Stimulated activated naive CD4-positive, alpha-beta T cell (primary cell): ENCODE measurements around the gene PRAC1.

Experiments
- DNase-seq, 6 experiments: peaks; one replicate each; lab custom pipeline; 2025; lab: John Stamatoyannopoulos, UW

The PRAC1 gene

GRCh38 chr17:48747445-48748363 lies 25.4 kb upstream of the PRAC1 start:
- DNase-seq, result no peak

DNA sequence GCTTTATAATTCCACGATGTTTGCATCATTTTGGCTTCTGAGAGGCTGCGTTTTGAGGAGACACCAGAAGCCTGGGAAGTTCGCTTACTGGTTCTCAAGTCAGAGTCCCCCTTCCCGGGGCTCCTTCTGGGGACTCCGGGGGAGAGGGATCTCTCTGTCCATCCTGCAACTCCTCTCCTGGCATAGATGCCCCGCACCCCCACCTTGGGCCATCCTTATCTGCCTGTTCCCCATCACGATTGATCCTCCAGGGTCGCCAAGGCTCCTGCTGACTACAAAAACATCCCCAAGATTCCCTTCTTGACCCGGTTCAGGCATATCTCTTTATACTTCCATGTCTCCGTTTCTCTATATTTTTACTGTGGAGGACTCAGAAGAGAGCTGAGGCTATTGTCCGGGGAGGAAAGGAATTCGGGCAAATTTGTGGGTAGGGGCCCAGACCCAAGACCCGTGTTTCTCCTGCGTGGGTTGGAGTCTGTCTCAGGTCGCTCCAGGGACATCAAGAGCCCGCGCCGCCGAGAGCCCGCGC lies 24.7 kb upstream of the PRAC1 start:
- DNase-seq, result no peak

GRCh38 chr17:48745381-48746275 lies 23.3 kb upstream of the PRAC1 start:
- no peak for DNase-seq

DNA sequence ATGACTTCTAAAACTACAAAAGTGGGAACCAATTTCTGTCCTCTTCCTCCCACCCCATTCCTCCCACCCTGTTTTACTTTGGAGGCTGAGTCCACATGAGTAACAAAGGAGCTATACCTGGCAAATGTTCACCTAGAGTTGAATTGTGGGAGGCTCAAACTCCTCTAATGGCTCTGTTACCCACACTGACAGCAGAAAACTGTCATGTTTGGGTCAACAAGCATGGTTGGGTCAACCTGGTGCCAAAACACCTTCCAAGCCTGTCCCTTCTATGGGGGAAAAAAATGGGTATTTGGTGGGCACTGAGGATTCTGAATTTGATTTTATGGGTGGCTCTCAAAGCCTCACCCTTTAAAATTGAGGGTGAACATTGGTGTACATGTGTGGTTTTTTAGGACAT lies 18.2 kb upstream of the PRAC1 start:
- no peak for DNase-seq

DNA sequence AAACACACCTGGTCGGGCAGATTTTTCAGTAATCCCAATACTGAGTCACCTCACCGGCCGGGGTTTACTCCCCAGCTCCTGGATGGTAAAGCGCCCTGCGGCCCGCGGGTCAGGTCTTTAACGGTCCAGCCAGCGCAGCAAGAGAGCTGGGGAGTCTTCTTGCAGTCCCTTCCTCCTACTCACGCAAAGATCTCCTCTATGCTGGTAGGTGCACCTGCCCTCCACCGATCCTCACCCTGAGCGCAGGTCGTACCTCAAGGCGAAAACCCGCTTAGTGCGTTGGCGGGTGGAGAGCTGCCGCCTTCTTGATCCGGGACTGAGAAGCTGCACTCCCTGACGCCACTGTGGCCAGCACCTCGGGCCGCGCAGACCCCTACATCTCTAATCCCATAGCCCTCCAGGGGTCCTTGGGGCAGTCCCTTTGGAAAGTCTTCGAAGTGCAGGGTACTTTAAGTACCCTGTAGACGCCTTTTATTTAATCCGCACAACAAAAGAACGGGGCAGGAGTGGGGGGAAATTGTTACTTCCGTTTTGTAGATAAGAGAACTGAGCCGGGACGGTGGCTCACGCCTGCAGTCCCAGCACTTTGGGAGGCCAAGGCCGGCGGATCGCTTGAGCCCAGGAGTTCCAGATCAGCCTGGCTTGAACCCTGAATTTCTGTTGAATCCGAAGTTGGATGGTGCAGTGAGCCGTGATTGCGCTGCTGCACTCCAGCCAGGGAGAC lies 16.6 kb upstream of the PRAC1 start:
- no peak for DNase-seq

DNA sequence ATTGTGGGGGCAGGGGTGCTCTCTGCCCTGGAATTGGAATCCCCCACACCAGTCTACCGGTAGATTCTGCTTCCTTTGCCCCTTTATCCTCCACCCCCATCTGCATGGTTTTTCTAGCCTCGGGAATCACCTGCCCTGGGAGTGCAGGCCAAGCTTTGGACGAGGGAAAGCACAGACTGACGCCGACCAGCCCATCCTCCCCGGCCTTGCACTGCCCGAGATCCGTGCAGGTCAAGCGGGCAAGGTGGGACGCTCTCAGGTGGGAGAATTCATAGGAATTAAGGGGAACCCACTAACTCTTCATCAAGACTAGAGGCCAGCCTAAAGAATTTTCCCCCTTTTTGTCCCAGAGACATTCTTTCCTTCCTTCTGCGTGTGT lies 16.1 kb upstream of the PRAC1 start:
- no peak for DNase-seq

DNA sequence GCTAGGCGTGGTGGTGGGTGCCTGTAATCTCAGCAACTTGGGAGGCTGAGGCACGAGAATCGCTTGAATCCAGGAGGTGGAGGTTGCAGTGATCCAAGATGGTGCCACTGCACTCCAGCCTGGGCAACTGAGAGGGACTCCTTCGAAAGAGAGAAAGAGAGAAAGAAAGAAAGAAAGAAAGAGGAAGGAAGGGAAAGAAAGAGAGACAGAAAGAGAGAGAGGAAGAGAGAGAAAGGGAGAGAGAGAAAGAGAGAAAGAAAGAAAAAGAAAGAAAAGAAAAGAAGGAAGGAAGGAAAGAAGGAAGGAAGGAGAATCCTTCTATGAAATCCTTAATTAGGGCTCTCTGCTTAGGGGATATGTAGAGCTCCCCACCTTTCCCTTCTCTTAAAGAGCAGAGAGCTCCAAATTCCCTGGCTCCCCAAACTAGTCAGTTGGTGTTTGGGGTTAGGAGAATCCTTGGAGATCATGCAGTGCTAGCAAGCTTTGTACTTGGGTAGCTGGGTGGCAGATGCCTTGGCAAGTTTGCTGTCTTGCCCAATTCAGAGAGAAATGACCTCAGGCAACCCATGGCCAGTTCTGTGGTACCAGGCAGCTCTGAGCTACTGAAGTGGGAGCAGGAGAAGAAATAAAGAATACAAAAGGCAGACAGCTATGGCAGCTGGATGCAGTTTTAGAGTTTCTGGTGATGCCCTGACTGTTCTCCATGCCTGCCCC lies 15.2 kb upstream of the PRAC1 start:
- DNase-seq, result no peak

DNA sequence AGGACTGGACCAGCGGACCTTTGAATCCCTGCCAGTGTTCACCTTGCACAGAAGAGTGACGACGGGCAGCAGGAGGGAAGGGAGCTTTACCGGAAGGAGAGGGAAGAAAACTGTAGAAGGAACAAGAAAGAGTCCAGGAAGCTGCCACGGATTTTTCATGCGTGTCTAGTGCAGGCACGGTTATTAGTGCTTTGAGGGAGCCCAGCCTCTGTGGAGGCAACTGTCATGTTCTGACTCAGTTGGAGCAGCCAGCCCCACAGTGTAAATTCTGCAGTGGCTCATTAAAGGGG lies 12.7 kb upstream of the PRAC1 start:
- DNase-seq, result no peak

DNA sequence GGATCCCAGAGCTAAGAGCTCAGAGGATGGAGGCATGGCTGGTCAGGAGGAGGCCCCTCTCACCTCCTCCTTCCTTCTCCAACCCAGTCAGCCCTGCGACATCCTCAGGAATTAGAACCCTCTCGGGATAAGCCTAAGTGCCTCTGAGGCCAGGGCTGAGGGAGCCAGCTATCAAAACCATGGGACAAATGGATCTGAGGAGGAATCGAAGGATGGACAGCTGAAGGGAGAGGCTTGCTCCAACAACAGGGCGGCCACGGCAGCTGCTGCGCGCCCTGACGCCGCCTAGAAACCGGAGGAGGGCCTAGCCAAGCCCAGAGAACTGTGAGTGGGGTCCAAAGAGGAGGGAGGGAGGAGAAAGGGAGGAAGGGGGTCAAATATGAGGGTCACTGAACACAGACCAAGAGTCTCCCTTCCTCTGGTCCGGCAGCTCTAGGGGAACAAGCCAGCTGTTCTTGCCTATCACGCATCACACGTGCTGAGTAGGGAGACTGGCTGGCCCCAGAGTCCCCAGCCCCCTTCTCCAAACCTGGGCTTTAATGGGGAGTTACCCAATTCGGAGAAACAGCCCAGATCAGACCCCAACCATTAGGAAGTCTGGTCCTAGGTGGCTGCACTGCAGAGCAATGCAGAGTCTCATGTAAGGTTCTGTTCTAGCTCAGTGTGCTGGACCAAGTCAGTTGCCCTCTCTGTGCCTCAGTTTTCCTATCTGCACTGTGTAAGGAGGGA lies 12.2 kb upstream of the PRAC1 start:
- no peak for DNase-seq

- DNase-seq, result no peak
Observed at GRCh38 chr17:48733632-48734328, 11.5 kb upstream of the PRAC1 start.

DNA sequence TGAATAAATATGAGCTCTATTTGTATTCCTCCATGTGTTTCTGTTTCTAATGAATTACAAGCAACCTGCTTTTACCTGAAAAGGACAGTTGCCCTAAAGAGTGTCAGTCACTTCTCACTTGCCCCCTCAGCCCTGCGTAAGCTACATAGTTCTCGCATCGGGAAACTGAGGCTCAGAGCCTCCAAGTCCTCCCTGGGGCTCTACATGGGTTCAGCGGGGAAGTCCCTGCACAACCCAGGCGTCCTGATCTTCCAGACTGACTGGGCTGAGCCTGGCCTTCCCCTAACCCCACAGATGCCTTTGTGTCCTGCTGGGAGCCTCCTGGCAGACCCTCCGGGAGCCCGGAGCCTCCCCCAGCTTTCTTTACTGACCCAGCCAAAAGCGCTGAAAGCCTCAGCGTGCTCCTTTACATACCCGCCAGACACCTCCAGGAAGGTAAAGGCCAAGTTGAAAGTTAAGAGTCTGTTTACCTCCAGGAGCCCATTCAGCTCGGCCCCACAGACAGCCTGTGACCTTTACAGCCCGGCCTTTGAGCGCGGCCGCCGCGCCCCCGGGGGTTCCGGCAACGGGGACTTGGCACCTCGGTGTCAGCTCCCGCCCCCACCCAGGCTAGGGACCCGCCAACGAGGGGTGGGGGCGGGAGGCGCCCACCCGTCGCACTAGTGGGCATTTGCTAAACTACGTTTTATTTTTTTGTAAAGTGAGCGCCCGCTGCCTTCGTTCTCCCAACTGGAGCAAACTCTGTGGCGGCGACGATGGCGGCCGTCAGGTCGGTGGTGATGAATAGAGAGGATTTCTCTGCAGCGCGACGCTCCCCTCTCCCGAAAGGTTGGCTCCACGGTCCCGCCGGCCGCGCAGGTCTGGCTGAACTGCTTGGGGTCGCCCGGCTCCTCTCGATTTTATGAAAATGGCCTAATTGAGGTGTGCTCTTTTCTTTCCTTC lies 10.6 kb upstream of the PRAC1 start:
- DNase-seq, result no peak

DNA sequence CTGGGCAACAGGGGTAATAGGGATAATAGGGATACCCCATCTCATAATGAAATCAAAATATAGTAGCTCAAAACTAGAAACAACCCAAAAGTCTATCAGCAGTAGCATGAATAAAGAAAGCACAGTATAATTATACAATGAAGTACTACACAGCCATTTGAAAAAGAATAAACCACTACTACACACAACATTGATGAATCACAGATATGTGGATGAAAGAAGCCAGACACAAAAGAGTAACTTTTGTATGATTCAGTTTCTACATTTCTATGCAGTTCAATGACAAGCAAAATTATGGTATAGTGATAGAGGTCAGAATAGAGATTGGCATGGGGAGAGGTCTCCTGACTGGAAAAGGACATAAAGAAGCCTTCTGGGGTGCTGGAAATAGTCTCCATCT lies 9.0 kb upstream of the PRAC1 start:
- no peak for DNase-seq

DNA sequence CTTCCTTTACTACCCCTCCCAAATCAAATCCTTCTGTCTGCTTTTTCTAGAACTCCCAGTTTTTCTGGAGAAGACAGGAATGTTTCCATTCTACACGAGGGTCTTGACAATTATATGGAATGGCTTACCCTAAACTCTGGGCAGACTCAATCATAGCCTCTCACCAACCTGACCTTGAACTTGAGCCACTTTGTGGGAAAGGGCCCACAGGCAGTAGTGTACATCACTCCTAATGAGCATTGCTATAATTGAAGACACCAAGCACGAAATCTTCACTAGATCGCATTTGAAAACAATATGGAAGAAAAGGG lies 7.9 kb upstream of the PRAC1 start:
- DNase-seq, result no peak

DNA sequence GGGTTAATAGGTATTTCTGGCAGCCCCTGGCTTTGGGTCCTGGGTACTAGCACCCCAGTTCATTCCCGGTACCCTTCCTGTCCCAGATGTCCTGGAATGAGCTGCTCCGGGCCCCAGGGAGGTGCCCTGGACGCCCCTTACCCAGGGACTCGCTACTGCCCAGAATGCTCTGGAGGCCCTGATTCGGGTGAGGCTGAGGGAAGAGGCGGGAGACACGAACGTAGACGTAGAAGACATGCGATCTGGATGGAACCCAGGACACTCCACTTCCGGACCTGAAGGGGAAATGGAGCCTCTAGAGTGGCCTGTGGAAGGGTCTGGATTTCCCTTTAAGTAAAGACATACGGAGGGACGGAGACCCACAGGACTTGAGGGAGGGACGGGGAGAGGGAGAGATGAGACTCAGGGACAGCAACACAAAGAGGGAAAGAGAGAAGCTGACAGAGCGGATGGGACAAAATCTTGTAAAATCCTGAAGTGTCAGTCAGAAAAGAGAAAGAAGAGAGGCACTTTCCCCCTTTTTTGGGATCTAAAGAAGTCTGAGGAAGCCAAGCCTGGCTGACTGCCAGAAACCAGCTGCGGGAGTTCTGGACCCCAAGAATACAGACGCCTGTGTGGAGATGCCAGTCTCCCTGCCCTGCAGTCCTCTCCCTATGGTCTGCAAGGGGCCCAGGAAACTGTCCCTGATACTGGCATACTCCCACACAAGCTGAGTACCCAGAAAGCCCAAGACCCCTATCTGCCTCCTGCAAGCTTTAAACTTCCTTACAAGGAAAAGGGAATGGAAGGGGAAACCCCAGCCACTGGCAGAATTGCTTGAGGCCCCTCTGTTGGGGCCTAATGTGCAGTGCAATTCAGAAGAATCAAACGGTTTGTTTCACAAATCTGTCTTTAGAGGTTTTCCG lies 7.3 kb upstream of the PRAC1 start:
- DNase-seq, result no peak

DNA sequence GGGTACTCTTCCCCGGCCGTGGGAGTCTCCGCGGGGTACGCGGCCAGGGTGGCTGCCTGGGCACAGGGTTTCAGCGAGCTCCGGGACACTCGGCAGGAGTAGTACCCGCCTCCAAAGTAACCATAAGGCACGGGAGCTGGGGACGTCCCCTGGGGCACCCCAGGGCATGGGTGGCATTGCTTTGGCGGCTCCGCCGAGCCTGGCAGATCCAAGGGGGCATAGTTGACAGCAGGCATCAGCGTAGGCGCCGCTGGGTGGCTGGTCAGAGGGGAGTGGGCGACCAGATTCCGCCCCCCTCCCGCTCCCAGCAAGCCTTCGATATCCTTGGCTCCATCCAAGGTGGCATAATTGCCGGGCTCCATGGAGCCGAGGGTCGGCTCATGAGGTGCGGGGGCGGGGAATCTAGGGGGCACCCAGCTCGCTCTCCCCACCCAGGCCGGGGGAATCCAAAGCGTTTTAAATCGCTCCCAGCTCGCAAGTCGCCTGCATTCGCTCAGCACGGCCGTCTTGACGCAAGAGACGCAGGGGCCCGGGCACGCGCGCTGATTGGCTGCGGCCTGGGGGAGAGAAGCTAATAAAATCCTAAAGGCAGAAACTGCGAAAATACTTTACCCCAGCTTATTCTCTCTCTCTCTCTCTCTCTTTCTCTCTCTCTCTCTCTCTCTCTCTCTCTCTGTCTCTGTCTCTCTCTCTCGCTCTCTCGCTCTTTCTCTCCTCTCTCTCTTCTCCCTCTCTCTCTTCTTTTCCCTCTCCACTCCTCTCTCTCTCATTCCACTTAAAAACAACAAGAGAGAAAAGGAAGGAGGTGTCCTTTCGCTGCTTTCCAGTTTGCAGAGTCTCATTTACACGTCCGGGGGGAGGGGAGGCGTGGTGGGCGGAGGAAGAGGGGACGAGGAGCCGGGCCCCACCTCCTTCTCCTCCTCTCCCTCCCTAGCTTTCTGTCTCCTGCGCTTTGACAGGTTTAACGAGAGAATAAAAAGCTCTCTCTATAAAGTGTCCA lies 6.2 kb upstream of the PRAC1 start, which contains the start of gene HOXB13:
TSS of gene HOXB13 (minus strand) at position 519 of the 1,000 bp plus-strand sequence. CDS start at position 362, 157 bp downstream.
- DNase-seq, result peak in 3 of 6 experiments; percentile 13 to 37 (median 21)

- DNase-seq, result no peak
Observed at GRCh38 chr17:48727415-48728175, 5.3 kb upstream of the PRAC1 start.
